ENCODE measurements around the gene OR4D11.
"Not testable (repeated sequence)": the region's sequence is repeated elsewhere in the genome, so short reads cannot be mapped to it uniquely, and the experiment has no call there.

The OR4D11 gene

GRCh38 chr11:59503276-59503675, at the start of gene OR4D11:
Gene OR4D11 (plus strand): TSS chr11:59503576. CDS start chr11:59503576, 0 bp downstream.
- no peak for DNase-seq

DNA sequence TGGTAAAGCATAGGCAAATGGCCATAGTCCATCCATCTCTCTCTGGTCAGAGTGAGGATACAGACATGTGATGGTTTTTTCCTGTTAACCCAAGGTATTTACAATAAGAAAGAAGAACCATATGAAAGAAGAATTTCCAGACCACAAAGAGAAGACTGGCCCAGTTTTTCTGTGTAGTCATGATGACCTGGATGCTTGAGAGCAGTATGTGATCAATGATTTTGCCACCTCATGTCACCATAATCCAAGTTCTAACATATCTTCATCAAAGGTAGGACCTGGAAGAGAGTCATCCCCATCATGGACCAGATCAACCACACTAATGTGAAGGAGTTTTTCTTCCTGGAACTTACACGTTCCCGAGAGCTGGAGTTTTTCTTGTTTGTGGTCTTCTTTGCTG, 46.7 kb upstream of the OR4D11 start, which contains the start of gene OR4D6:
Gene OR4D6 (plus strand): TSS at position 301 of the 400 bp plus-strand sequence. CDS start 0 bp downstream, at position 301.
- DNase-seq: no peak

DNA sequence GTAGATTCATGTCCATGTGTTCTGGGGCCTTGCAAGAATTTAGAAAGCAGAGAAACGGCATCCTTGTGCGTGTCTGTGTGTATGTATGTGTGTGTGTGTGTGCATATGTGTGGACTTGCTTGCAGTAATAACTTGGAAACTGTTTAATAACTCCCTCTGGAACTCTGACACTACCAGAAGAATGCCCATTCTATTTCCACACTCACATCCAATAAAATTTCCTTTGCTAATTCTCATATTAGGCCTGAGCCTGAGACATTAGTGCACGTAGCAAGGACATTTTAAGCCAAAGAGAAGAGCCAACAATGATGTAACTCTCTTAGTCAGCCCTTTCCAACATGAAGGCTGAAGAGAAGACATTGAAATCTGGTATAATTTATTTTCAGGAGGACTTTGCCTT, 43.5 kb upstream of the OR4D11 start:
- no peak for DNase-seq

DNA sequence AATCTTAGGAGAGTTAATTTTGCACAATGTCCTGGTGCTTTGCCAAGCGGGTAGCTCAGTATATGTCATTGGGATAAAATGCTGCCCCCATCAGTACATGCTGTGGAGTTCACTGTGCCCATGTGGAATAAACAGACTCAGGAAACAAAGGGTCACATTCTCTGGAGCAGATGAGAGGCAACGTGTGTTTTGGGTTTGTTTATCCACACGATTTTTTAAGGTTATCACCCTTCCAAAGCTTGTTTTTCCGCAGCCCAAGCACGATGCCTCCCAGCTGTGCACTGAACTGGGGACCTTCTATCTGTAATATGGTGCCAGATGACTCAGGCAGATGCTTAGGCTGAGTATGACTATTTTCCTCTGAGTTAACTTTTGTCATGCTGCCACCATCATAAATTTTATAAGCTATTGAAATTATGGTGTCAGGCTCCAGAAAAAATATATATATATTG, 40.2 kb upstream of the OR4D11 start:
- DNase-seq: no peak

DNA sequence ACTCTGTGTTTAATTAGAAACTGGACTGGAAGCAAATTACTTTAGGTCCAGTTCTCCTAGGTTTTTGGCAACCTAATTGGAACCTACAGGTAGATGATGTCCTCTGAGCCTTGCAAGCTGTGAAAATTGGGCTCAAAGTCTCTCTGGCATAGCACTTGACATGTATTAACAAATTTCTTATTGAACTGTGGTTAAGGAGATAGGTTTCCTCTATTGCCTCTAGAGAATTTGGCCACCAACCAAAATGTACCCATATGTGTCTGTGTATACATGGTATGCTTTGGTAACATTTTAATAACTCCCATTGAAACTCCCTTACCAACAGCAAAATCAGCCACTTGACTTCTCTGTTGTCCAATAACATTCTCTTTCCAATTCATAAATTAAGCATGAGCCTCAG, 30.4 kb upstream of the OR4D11 start, which contains the start of gene OR4D10:
Gene OR4D10 (plus strand): TSS at position 301 of the 400 bp plus-strand sequence. CDS start 4,115 bp downstream, outside the sequence.
- no peak for DNase-seq

GRCh38 chr11:59475176-59475575, 28.2 kb upstream of the OR4D11 start:
- DNase-seq: no peak

DNA sequence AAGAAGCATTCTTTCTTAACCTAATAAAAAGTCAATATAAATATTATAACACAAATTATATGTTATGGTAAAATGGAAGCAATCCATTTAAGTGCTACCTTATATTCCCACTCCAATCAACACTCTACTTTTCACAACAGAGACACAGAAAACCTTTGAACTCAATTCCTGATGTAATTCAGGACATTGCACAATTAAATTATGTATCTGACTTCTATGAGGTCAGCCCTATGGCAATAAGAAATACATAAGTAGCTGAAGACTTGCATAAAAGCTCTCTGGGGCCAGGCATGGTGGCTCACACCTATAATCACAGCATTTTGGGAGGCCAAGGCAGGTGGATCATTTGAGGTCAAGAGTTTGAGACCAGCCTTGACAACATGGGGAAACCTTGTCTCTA, 23.5 kb upstream of the OR4D11 start:
- no peak for DNase-seq

DNA sequence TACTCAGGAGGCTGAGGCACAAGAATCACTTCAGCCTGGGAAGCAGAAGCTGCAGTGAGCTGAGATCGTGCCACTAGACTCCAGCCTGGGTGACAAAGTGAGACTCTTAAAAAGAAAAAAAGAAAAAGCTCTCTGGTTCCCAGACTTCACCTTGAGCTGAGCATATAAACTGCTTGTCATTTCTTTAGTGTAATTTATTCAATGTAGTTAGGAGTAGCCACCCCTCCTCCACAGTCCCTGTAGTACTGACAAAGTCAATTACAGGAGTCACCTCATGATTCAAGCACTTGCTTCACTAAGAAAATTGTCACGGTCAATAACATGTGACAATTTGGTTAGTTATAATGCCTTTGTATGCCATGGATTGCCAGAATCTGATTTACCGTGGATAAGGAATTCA, 23.0 kb upstream of the OR4D11 start:
- DNase-seq: no peak

- no peak for DNase-seq
Observed at GRCh38 chr11:59501931-59502330, 1.4 kb upstream of the OR4D11 start.

DNA sequence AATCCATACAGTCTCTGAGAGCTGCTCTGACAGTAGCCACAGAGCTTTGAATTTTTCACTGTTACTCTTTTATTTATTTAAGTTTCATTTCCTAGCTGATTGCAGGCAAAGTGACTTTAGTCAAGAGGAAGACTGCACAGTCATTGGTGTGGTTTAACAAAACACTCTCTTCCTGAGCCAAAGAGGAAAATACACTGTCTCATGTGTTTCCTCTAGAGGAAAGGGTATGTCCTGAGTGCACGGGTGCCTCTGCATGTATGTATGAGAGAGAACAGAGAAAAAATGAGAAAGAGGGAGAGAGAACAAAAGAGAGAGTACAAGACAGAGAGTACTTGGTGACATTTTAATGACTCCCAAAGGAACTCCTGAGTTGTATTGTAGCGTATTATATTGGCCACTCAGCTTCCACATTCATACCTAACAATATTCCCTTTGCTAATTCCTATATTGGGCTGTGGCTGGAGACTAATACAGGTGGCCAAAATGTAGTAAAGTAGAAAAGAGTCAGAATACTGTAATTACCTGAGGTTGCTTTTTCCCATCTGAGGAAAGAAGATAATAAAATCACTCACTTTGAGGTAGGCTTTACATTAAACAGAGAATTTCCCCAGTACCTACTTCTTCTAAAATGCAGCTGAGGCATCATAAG, 7.7 kb downstream of the OR4D11 start, which contains the start of gene OR4D9:
Gene OR4D9 (plus strand): TSS at position 599 of the 649 bp plus-strand sequence. CDS start 3,374 bp downstream, outside the sequence.
- no peak for DNase-seq

- no peak for DNase-seq
Observed at GRCh38 chr11:59511675-59512074, 8.3 kb downstream of the OR4D11 start.

DNA sequence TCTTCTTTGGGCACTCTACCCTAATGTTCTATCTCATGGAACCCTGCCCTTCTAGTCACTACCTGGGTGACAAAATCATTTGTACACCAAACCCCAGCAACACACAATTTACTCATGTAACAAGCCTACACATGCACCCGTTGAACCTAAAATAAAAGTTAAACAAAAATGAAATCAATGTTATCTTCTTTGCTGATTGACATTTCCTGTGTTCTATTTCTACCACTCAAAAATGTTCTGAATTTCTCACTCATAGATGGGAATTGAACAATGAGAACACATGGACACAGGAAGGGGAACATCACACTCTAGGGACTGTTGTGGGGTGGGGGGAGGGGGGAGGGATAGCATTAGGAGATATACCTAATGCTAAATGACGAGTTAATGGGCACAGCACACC, 16.8 kb downstream of the OR4D11 start:
- not testable (repeated sequence) for DNase-seq

DNA sequence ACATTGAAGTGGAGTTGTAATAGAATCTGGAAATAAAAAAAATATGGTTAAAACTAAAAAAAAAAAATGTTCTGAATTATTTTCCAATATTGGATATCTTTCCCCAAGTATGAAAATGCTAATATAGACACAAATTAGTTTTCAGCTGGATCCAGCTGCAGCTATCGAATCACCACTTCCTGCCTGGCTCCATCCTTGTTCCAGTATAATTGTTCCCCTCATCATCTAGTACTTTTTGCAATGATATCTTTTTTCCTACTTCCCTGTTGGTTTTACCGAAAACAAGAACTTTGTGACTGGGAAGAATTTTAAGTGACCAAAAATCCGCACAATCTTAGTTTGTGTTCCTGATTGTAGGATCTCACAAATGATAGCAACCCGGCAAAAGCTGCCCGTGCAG, 17.4 kb downstream of the OR4D11 start:
- DNase-seq: no peak

DNA sequence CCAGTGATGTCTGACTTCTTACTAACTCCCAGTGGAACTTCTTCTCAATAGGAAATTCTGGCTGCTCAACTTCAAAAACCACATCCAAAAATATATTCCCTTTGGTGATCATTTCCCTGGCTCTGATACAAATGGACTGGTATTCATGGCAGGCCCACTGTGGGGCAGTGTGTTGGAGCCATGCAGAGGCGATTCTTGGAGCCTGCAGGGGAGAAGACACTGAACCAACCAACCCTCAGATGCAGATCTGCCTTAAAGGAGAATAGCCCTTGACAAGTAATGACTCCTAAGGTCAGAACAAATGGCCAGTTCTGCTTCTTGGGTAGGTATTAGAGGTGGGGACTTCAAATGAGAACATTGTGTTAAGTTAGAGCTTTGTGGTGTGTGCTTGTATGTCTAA, 20.2 kb downstream of the OR4D11 start:
- no peak for DNase-seq

GRCh38 chr11:59528711-59529110, 25.3 kb downstream of the OR4D11 start:
- DNase-seq: no peak

DNA sequence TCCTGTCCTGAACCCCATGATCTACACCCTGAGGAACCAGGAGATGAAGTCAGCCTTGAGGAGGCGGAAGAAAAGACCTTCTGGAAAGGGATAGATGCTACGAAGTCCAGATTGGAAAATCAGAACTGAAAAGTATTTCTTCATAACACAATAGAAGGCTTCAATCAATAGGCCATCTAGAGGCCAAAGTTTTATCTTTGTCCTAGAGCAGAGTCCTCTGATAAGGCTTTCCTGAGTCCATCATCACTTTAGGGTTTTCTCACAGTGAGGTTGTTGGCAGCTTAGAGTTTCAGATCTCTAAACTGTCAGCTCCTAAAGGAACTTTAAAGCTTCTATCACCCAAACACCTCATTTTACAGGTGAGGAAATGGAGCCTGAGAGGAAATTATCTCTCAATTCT, 29.2 kb downstream of the OR4D11 start:
- no peak for DNase-seq

DNA sequence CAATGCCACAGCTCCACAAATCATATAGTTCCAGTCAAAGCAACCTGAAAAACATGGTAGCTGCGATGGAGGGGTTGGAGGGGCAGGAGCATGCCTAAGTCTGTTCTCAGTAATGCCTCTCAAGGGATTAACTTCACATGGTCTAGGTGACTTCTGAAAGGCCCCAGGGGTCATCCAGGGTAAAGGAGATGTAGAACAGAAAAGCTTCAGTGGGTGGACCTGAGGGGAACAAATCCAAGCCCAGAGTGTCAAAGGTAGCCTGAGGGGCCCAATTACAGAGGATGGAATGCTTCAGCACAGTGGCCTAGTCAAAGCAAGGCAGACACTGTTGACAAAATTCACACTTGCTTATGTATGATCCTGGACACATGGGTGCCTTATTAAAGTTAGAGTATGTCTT, 31.3 kb downstream of the OR4D11 start:
- no peak for DNase-seq

DNA sequence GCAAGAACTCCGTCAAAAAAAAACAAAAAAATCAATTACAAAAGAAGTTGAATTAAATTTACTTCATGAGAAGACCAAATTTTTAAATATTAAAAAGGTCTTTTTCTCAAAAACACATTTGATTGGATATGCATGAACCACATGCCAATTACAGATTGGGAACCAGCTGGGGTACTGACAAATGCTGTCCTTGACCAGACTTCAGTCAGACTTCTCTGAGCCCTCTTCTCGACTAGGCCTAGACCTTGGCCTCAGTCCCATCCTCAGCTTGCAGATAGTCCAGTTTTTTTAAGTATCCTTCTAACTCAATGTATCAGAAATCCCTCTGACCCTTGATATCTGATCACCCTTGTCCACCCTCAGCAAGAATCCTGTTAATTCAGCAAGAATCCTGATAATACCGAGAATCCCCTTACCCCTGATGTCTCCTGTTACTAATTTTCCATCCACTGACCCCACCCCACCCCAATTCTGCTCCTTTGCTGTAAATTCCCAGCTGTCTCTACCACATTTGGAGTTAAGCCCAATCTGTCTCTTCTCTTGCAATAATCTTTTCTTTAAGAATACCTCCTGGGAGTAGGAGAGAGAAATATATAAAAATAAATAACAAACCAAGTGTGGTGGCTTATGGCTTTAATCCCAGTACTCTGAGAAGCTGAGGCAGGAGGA, 38.9 kb downstream of the OR4D11 start:
- DNase-seq: no peak

DNA sequence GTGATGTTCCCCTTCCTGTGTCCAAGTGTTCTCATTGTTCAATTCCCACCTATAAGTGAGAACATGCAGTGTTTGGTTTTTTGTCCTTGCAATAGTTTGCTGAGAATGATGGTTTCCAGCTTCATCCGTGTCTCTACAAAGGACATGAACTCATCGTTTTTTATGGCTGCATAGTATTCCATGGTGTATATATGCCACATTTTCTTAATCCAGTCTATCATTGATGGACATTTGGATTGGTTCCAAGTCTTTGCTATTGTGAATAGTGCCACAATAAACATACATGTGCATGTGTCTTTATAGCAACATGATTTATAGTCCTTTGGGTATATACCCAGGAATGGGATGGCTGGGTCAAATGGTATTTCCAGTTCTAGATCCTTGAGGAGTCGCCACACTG, 40.3 kb downstream of the OR4D11 start:
- DNase-seq: not testable (repeated sequence)

DNA sequence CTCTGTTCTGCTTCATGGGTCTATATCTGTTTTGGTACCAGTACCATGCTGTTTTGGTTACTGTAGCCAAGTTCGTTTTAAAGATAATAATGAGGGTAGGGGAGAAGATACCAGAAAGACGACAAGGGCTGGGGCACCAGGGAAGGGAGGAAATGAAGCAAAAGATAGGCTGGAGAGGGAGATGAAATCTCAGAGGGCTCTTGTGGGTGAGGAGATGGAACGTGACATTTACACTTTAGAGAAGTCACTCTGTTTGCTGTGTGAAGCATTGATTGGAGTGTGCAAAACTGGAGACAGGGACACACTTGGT, 41.4 kb downstream of the OR4D11 start:
- no peak for DNase-seq

GRCh38 chr11:59545179-59546020, 42.0 kb downstream of the OR4D11 start:
- no peak for DNase-seq

DNA sequence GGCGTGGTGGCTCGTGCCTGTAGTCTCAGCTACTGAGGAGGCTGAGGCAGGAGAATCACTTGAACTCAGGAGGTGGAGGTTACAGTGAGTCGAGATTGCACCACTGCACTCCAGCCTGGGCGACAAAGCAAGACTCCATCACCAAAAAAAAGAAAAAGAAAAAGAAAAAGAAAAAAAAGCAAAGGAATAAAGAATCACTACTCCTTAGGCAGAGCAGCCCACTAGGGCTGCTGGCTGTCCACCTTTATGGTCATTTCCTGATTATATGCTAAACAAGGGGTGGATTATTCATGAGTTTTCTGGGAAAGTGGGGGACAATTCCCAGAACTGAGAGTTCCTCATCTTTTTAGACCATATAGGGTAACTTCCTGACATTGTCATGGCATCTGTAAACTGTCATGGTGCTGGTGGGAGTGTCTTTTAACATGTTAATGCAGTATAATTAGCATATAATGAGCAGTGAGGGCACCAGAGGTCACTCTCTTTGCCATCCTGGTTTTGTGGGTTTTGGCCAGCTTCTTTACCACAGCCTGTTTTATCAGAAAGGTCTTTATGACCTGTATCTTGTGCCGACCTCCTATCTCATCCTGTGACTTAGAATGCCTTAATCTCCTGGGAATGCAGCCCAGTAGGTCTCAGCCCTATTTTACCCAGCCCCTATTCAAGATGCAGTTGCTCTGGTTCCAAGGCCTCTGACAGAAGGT, 44.4 kb downstream of the OR4D11 start:
- not testable (repeated sequence) for DNase-seq

GRCh38 chr11:59548309-59548656, 44.9 kb downstream of the OR4D11 start:
- no peak for DNase-seq
